Cardiac muscle cell (in vitro differentiated cells and primary cell): ENCODE data around the gene PRX. TPM values are rescaled to one million over a fixed set of nuclear protein-coding genes. Genes with fewer than 3 reads are reported as not detected.

Experiments used
- DNase-seq, 2 donors: peaks; one replicate each; pipeline versions ENCODE4 v3.0.0 to v3.0.0-alpha.2; 2010 to 2017; ENCODE audit warnings: low read depth in 1 of 2, low spot score in 1 of 2
- H3K27ac ChIP-seq: fragments of 200-600 bp; sonication (generic); 2 replicates; pipeline ENCODE4 v1.5.1; 2016
- H3K27me3 ChIP-seq: fragments of 200-600 bp; sonication (generic); 2 replicates; pipeline ENCODE4 v1.6.0; 2016; ENCODE audit warnings: control low read depth
- H3K36me3 ChIP-seq: fragments of 200-600 bp; sonication (generic); 2 replicates; pipeline ENCODE4 v1.5.1; 2016; ENCODE audit warnings: control low read depth
- H3K4me1 ChIP-seq: fragments of 200-600 bp; sonication (generic); 2 replicates; pipeline ENCODE4 v1.8.1; 2017; ENCODE audit warnings: low read depth, mild to moderate bottlenecking, mixed run types
- H3K4me3 ChIP-seq: fragments of 200-600 bp; sonication (generic); 2 replicates; pipeline ENCODE4 v1.5.1; 2016; ENCODE audit warnings: mild to moderate bottlenecking
- H3K9me3 ChIP-seq: fragments of 200-600 bp; sonication (generic); 2 replicates; pipeline ENCODE4 v1.5.1; 2017; ENCODE audit warnings: low read depth, mild to moderate bottlenecking, control low read depth
- polyA plus RNA-seq: library from polyadenylated mRNA; unstranded; fragments of >200 nt; fragmentation: Nextera tagmentation; extraction: Ambion mirVana; gene quantifications from 2 replicates; pipeline ENCODE4 v1.2.1, GENCODE V29; 2016
- total RNA-seq: library from RNA; depleted of rRNA; stranded (reverse); fragments of >200 nt; gene quantifications from 2 replicates; pipeline ENCODE4 v1.2.3, GENCODE V29; 2016
- TF ChIP-seq, protein P1 (sequence below): IDR thresholded peaks from 2 replicates; pipeline ENCODE4 v1.5.1; 2012; ENCODE audit warnings: low read depth, mild to moderate bottlenecking, low read length

Gene PRX
- total and polyA plus RNA-seq, 2 experiments from 2014 or later = 2.3 to 9.1 TPM

DNA sequence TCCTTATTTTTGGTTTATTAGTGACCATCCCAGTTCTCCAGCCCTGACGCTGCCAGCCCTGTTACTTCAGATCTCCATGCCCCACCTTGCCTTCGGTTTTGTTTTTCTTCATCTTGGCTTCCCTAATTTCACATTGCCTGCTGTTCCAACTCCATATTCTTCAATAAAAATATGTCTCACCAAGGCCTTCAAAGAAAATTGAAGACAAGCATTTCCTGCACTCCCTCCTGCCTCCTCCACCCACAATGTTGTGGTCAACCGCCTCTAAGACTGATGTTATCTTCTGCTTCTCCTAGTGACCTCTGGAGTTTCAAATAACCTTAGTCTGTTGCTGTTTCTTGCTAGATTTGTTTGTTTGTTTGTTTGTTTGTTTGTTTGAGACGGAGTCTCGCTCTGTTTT, 50.1 kb downstream of the PRX start:
- DNase-seq = peak in 1 of 2 donors; percentile 38
- Histone ChIP-seq H3K4me1 (peaks cover 18% of the 10 kb centered on the region), H3K9me3 (no peaks in the 10 kb centered on the region), H3K4me3 (no peak overlapping the region), H3K36me3 (peaks cover 6% of the 10 kb centered on the region), H3K27ac (no peak overlapping the region), H3K27me3 (no peaks in the 10 kb centered on the region)
- TF ChIP-seq, protein P1, sequence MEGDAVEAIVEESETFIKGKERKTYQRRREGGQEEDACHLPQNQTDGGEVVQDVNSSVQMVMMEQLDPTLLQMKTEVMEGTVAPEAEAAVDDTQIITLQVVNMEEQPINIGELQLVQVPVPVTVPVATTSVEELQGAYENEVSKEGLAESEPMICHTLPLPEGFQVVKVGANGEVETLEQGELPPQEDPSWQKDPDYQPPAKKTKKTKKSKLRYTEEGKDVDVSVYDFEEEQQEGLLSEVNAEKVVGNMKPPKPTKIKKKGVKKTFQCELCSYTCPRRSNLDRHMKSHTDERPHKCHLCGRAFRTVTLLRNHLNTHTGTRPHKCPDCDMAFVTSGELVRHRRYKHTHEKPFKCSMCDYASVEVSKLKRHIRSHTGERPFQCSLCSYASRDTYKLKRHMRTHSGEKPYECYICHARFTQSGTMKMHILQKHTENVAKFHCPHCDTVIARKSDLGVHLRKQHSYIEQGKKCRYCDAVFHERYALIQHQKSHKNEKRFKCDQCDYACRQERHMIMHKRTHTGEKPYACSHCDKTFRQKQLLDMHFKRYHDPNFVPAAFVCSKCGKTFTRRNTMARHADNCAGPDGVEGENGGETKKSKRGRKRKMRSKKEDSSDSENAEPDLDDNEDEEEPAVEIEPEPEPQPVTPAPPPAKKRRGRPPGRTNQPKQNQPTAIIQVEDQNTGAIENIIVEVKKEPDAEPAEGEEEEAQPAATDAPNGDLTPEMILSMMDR = no peak

DNA sequence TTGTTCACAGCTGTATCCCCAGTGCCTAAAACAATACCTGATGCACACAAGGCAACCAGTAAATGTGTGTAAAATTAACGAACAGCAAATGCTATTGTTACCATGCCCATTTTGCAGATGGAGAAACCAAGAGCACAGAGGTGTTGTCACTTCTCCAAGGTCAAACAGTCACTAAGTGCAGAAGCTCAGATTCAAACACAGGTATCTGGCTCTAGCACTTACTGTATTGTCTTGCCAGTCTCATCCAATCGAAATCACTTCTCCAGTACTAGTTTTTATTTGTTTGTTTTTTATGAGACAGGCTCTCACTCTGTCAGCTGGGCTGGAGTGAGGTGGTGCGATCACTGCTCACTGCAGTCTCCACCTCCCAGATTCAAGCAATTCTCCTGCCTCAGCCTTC, 51.0 kb downstream of the PRX start:
- no peak overlapping the region for H3K27ac ChIP-seq
- H3K4me3 ChIP-seq = no peak overlapping the region
- H3K4me1 ChIP-seq = peaks cover 10% of the 10 kb centered on the region
- no peaks in the 10 kb centered on the region for H3K36me3 ChIP-seq
- no peaks in the 10 kb centered on the region for H3K27me3 ChIP-seq
- no peaks in the 10 kb centered on the region for H3K9me3 ChIP-seq
- DNase-seq = no peak
- TF ChIP-seq, protein P1 = no peak

DNA sequence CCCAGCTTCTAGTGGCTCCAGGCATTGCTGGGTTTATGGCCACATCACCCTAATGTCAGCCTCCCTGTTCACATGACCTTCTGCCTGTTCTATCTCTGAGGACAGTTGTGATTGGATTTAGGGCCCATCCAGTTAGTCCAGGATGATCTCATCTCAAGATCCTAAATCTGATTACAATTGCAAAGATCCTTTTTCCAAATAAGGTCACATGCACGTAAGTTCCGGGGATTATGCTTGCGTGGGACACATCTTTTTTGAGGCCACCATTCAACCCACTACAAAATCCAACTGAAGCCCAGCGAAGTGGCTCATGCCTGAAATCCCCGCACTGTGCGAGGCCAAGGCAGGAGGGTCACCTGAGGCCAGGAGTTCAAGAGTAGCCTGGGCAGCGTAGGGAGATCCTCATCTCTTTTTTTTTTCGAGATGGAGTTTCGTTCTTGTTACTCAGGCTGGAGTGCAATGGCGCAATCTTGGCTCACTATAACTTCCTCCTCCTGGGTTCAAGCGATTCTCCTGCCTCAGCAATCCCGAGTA, 52.4 kb downstream of the PRX start:
- TF ChIP-seq, protein P1 = no peak
- no peak overlapping the region for H3K4me3 ChIP-seq
- no peak for DNase-seq
- no peaks in the 10 kb centered on the region for H3K9me3 ChIP-seq
- no peak overlapping the region for H3K27ac ChIP-seq
- no peaks in the 10 kb centered on the region for H3K36me3 ChIP-seq
- no peaks in the 10 kb centered on the region for H3K27me3 ChIP-seq
- peaks cover 4% of the 10 kb centered on the region for H3K4me1 ChIP-seq

DNA sequence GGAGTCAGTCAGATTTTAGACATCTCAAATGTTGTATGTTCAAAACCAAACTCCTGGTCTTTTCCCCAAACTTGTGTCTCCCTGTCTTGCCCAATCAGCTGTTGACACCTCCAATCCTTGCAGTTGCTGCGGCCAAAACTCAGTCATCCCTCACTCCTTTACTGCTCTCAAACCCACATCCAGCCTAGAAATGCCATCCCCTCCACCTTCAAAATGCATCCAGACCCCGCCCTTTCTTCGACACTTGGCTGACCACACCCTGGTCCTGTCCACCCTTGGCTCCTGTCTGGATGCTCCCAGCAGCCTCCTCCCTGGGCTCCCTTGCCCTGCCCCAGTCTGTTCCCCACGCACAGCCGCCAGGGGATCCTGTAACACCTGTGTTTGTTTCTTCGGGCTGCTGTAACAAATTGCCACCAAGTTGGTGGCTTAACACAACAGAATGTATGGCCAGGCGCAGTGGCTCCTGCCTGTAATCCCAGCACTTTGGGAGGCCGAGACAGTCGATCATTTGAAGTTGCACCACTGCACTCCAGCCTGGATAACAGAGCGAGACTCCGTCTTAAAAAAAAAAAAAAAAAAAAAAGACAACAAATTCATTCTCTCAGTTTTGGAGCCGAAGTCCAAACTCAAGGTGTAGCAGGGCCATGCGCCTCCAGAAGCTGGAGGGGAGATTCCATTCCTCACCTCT, 53.0 kb downstream of the PRX start:
- Histone ChIP-seq H3K4me3 (no peak overlapping the region), H3K36me3 (no peaks in the 10 kb centered on the region), H3K4me1 (peaks cover 3% of the 10 kb centered on the region), H3K27ac (no peak overlapping the region), H3K9me3 (no peaks in the 10 kb centered on the region), H3K27me3 (no peaks in the 10 kb centered on the region)
- TF ChIP-seq, protein P1 = no peak
- DNase-seq = no peak

DNA sequence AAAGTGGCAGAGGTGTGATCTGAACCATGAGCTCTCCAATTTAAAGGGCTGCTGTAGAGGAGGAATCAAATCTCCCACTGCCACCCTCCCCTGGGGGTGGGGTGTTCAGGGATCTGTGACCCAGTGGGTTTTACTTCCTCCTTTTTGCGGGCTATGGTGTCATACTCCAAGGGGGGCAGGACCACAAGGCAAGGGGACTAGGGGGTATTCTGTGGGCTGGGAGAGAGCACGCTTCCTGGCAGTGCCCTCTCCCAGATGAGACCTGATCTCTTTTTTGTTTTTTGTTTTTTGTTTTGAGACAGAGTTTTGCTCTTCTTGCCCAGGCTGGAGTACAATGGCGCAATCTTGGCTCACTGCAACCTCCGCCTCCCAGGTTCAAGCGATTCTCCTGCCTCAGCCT, 54.4 kb downstream of the PRX start:
- Histone ChIP-seq H3K36me3 (no peaks in the 10 kb centered on the region), H3K27ac (no peak overlapping the region), H3K9me3 (no peaks in the 10 kb centered on the region), H3K4me3 (no peak overlapping the region), H3K4me1 (no peaks in the 10 kb centered on the region), H3K27me3 (no peaks in the 10 kb centered on the region)
- TF ChIP-seq, protein P1 = no peak
- DNase-seq = no peak
